ENCODE measurements around the gene TMEM238.
A peak's percentile ranks its signal among the peaks of the same experiment; 100 is the strongest.

DNA sequence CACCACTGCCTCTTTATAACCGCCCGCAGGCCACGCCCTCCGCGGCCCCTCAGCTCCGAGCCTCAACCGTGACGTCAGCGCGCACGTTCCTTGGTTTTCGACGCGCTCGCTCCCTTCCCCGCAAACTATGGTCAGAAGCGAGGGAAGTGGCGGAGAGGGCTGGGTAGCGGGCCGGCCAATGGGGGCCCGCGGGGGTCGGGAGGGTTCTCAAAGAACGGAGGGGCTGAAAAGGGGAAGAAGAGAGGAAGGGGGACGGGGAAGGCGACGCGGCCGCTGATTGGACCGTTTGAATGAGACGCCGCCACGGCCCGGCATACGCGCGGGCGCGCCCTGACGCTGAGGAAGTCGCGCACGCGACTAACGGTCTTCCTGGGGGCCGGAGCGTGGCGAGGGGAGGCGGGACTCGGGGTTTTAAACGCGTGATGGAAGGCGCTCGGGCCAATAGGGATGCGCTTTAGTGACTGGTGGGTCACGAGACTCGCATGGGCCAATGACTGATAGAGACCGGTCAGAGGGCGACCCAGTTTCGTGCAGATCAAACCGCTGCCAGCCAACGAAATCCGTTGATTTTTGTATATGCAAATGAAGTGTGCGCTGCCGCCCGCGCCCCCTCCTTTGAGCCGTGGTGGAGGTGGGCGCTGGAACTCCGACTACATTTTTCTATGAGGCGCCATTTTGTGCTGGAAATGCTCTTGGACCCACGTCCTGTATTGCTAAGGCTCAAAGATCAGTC is 23.9 kb upstream of the TMEM238 start:
- TF ChIP-seq POLR2AphosphoS5 (IDR thresholded peaks at IDR 0.05; ENCODE audit: low read length) (no peak; the same call in 1 of the 2 replicates), IKZF1 (conservative IDR thresholded peaks at IDR 0.05) (peak; percentile 23), BRCA1 (IDR thresholded peaks at IDR 0.05; ENCODE audit: low read depth, low read length) (no peak), EGR1 (IDR thresholded peaks at IDR 0.05; ENCODE audit: borderline replicate concordance in 1 of 2, low read depth in 2 of 2, low read length in 2 of 2) (peak; percentile 44 to 70)
- TF ChIP-seq, protein P1, sequence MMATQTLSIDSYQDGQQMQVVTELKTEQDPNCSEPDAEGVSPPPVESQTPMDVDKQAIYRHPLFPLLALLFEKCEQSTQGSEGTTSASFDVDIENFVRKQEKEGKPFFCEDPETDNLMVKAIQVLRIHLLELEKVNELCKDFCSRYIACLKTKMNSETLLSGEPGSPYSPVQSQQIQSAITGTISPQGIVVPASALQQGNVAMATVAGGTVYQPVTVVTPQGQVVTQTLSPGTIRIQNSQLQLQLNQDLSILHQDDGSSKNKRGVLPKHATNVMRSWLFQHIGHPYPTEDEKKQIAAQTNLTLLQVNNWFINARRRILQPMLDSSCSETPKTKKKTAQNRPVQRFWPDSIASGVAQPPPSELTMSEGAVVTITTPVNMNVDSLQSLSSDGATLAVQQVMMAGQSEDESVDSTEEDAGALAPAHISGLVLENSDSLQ (IDR thresholded peaks at IDR 0.05): peak; percentile 98
- TF ChIP-seq, protein P2, sequence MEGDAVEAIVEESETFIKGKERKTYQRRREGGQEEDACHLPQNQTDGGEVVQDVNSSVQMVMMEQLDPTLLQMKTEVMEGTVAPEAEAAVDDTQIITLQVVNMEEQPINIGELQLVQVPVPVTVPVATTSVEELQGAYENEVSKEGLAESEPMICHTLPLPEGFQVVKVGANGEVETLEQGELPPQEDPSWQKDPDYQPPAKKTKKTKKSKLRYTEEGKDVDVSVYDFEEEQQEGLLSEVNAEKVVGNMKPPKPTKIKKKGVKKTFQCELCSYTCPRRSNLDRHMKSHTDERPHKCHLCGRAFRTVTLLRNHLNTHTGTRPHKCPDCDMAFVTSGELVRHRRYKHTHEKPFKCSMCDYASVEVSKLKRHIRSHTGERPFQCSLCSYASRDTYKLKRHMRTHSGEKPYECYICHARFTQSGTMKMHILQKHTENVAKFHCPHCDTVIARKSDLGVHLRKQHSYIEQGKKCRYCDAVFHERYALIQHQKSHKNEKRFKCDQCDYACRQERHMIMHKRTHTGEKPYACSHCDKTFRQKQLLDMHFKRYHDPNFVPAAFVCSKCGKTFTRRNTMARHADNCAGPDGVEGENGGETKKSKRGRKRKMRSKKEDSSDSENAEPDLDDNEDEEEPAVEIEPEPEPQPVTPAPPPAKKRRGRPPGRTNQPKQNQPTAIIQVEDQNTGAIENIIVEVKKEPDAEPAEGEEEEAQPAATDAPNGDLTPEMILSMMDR (IDR thresholded peaks at IDR 0.05 in 2 of 3, conservative IDR thresholded peaks at IDR 0.05 in 1 of 3; ENCODE audit: control insufficient read depth in 2 of 3, extremely low read depth in 1 of 3, insufficient read depth in 1 of 3, low read depth in 3 of 3, low read length in 3 of 3): no peak
